Activated CD8-positive, alpha-beta T cell treated with anti-CD3 and anti-CD28 coated beads, Interleukin-2, amount 10 ng/mL, durations not matched to agents 7 days and 5 days (primary cell): ENCODE measurements around the gene ZNF799. TPM values are rescaled to one million over a fixed set of nuclear protein-coding genes. Genes with fewer than 3 reads are reported as not detected.
"Not testable (repeated sequence)": the region's sequence is repeated elsewhere in the genome, so short reads cannot be mapped to it uniquely, and the experiment has no call there.

ENCODE experiments used
- ATAC-seq: fragments of 150-1000 bp; cut with Tn5 transposase; one replicate; pipeline ENCODE4 v1.10.0; 2021; ENCODE audit warnings: moderate library complexity
- CTCF ChIA-PET: fragments of 350-600 bp; sonication (Branson Sonifier 250); formaldehyde crosslinking; loops from one replicate; lab custom pipeline; 2021; ENCODE audit warnings: antibody characterized with exemption; lab: Charles Lee
- POLR2A ChIA-PET: fragments of 350-600 bp; sonication (Branson Sonifier 250); formaldehyde crosslinking; loops from one replicate; lab custom pipeline; 2021; ENCODE audit warnings: antibody characterized with exemption; lab: Charles Lee
- DNase-seq: peaks from one replicate; pipeline ENCODE4 v3.0.0-alpha.2; 2020
- H3K27ac Mint-ChIP-seq: one replicate; pipeline ENCODE4 v1.8.0; 2021; ENCODE audit warnings: mild to moderate bottlenecking, mixed read lengths
- H3K27me3 Mint-ChIP-seq: one replicate; pipeline ENCODE4 v1.8.0; 2021; ENCODE audit warnings: low read depth, mixed read lengths
- H3K36me3 Mint-ChIP-seq: one replicate; pipeline ENCODE4 v1.8.0; 2021; ENCODE audit warnings: low read depth, mixed read lengths
- H3K4me1 Mint-ChIP-seq: one replicate; pipeline ENCODE4 v1.8.0; 2021; ENCODE audit warnings: low read depth, mixed read lengths
- H3K4me3 Mint-ChIP-seq: one replicate; pipeline ENCODE4 v1.8.0; 2021; ENCODE audit warnings: mild to moderate bottlenecking, mixed read lengths
- H3K9me3 Mint-ChIP-seq: one replicate; pipeline ENCODE4 v1.8.0; 2022; ENCODE audit warnings: mixed read lengths; ENCODE audit not compliant: insufficient read depth
- total RNA-seq, 2 experiments: library from RNA; stranded (reverse); gene quantifications; one replicate each; pipeline ENCODE4 v1.2.3, GENCODE V29; 2021

The ZNF799 gene
- total RNA-seq, result 1 to 10 TPM; 4.5 to 4.7 TPM

- DNase-seq, result peak; percentile 92
- peak within 1 kb of the TSS; percentile 82 for H3K27ac Mint-ChIP-seq
- ChIA-PET CTCF (interaction anchor here (1.2 kb wide), 1 partner anchor 95 kb away, joined by 3 read pairs; no protein-coding TSS in a partner anchor), POLR2A (interaction anchor here (0.6 kb wide), 1 partner anchor 337 kb away, joined by 4 read pairs; no protein-coding TSS in a partner anchor)
- no peaks in the 10 kb centered on the region for H3K27me3 Mint-ChIP-seq
- peaks cover 9% of the 10 kb centered on the region for H3K4me1 Mint-ChIP-seq
- peaks cover 37% of the 10 kb centered on the region for H3K9me3 Mint-ChIP-seq
- peak; percentile 97 for ATAC-seq
- peak within 1 kb of the TSS; percentile 90 for H3K4me3 Mint-ChIP-seq
- H3K36me3 Mint-ChIP-seq, result peaks cover 22% of the 10 kb centered on the region
These were observed at the start of gene ZNF799 for GRCh38 chr19:12400633-12401502. Gene ZNF799 (minus strand): TSS chr19:12401271. CDS start chr19:12401070, 201 bp downstream.

- CTCF ChIA-PET, result no interaction called here
- Mint-ChIP-seq H3K4me3 (no peak overlapping the region), H3K36me3 (peaks cover 3% of the 10 kb centered on the region), H3K9me3 (peaks cover 27% of the 10 kb centered on the region), H3K27me3 (no peaks in the 10 kb centered on the region), H3K4me1 (no peaks in the 10 kb centered on the region), H3K27ac (no peak overlapping the region)
- POLR2A ChIA-PET, result no interaction called here
- ATAC-seq (no peak), DNase-seq (no peak)
These were observed 49.8 kb upstream of the ZNF799 start for GRCh38 chr19:12450844-12451243.

GRCh38 chr19:12448808-12449207 lies 47.7 kb upstream of the ZNF799 start:
- POLR2A ChIA-PET, result no interaction called here
- ATAC-seq, result no peak

GRCh38 chr19:12440541-12441316 lies 39.7 kb upstream of the ZNF799 start, which contains the start of gene ZNF443:
Gene ZNF443 (minus strand): TSS chr19:12441021. CDS start chr19:12440914, 107 bp downstream.
- CTCF ChIA-PET, result interaction anchor here (0.5 to 0.9 kb wide), 2 partner anchors 55 to 420 kb away, joined by 3 read pairs; no protein-coding TSS in a partner anchor
- H3K4me1 Mint-ChIP-seq, result peaks cover 9% of the 10 kb centered on the region
- DNase-seq (peak; percentile 99), ATAC-seq (peak; percentile 98)
- POLR2A ChIA-PET, result interaction anchor here (0.5 to 1.1 kb wide), 5 partner anchors 41 to 1113 kb away, joined by 3 to 5 read pairs (median 3); partner anchors contain the start of genes ZNF44 and ZNF563
- peak within 1 kb of the TSS; percentile 87 for H3K27ac Mint-ChIP-seq
- peak within 1 kb of the TSS; percentile 99 for H3K4me3 Mint-ChIP-seq
- H3K36me3 Mint-ChIP-seq, result peaks cover 18% of the 10 kb centered on the region
- H3K9me3 Mint-ChIP-seq, result peaks cover 28% of the 10 kb centered on the region
- no peaks in the 10 kb centered on the region for H3K27me3 Mint-ChIP-seq

More at GRCh38 chr19:12448808-12449207, 47.7 kb upstream of the ZNF799 start:
- Mint-ChIP-seq H3K36me3 (peaks cover 3% of the 10 kb centered on the region), H3K9me3 (peaks cover 36% of the 10 kb centered on the region), H3K27ac (no peak overlapping the region), H3K27me3 (no peaks in the 10 kb centered on the region), H3K4me1 (no peaks in the 10 kb centered on the region), H3K4me3 (no peak overlapping the region)
- no peak for DNase-seq
- CTCF ChIA-PET, result no interaction called here

- Mint-ChIP-seq H3K4me3 (peak overlapping the region; percentile 99), H3K36me3 (peaks cover 22% of the 10 kb centered on the region), H3K27ac (peak overlapping the region; percentile 80), H3K9me3 (peaks cover 31% of the 10 kb centered on the region)
- H3K4me1 Mint-ChIP-seq, POLR2A ChIA-PET, H3K27me3 Mint-ChIP-seq, CTCF ChIA-PET: not testable (repeated sequence)
- DNase-seq (peak; percentile 60), ATAC-seq (peak; percentile 5)
These were observed 38.8 kb upstream of the ZNF799 start for GRCh38 chr19:12439686-12440540.

- H3K27me3 Mint-ChIP-seq, DNase-seq, H3K27ac Mint-ChIP-seq, CTCF ChIA-PET, H3K4me1 Mint-ChIP-seq, H3K4me3 Mint-ChIP-seq, ATAC-seq, POLR2A ChIA-PET: not testable (repeated sequence)
- H3K9me3 Mint-ChIP-seq, result peaks cover 35% of the 10 kb centered on the region
- peaks cover 67% of the 10 kb centered on the region for H3K36me3 Mint-ChIP-seq
These were observed 29.7 kb upstream of the ZNF799 start for GRCh38 chr19:12430726-12431299.

GRCh38 chr19:12425888-12426274 lies 24.8 kb upstream of the ZNF799 start:
- ChIA-PET POLR2A (no interaction called here), CTCF (no interaction called here)

GRCh38 chr19:12425236-12425887 lies 24.3 kb upstream of the ZNF799 start:
- POLR2A ChIA-PET, result no interaction called here
- H3K4me3 Mint-ChIP-seq, result no peak overlapping the region
- H3K36me3 Mint-ChIP-seq, result peaks cover 62% of the 10 kb centered on the region
- H3K27me3 Mint-ChIP-seq, result no peaks in the 10 kb centered on the region
- H3K4me1 Mint-ChIP-seq, result no peaks in the 10 kb centered on the region
- CTCF ChIA-PET, result no interaction called here
- ATAC-seq (no peak), DNase-seq (no peak)
- H3K27ac Mint-ChIP-seq, result no peak overlapping the region
- peaks cover 21% of the 10 kb centered on the region for H3K9me3 Mint-ChIP-seq

More at GRCh38 chr19:12425888-12426274, 24.8 kb upstream of the ZNF799 start:
- peaks cover 62% of the 10 kb centered on the region for H3K36me3 Mint-ChIP-seq
- H3K27me3 Mint-ChIP-seq, result no peaks in the 10 kb centered on the region
- no peak overlapping the region for H3K4me3 Mint-ChIP-seq
- DNase-seq (no peak), ATAC-seq (no peak)
- H3K9me3 Mint-ChIP-seq, result peaks cover 24% of the 10 kb centered on the region
- no peak overlapping the region for H3K27ac Mint-ChIP-seq
- H3K4me1 Mint-ChIP-seq, result no peaks in the 10 kb centered on the region

GRCh38 chr19:12417273-12417672 lies 16.2 kb upstream of the ZNF799 start:
- H3K4me3 Mint-ChIP-seq, H3K4me1 Mint-ChIP-seq, POLR2A ChIA-PET, DNase-seq, CTCF ChIA-PET, H3K27me3 Mint-ChIP-seq, ATAC-seq, H3K27ac Mint-ChIP-seq: not testable (repeated sequence)
- peaks cover 40% of the 10 kb centered on the region for H3K36me3 Mint-ChIP-seq
- H3K9me3 Mint-ChIP-seq, result peaks cover 42% of the 10 kb centered on the region

- no peaks in the 10 kb centered on the region for H3K27me3 Mint-ChIP-seq
- no peak for ATAC-seq
- H3K4me1 Mint-ChIP-seq, result no peaks in the 10 kb centered on the region
- no peak overlapping the region for H3K27ac Mint-ChIP-seq
- DNase-seq, result no peak
- CTCF ChIA-PET, result no interaction called here
- peaks cover 20% of the 10 kb centered on the region for H3K9me3 Mint-ChIP-seq
- no peak overlapping the region for H3K4me3 Mint-ChIP-seq
- H3K36me3 Mint-ChIP-seq, result peaks cover 10% of the 10 kb centered on the region
- POLR2A ChIA-PET, result no interaction called here
These were observed 10.8 kb upstream of the ZNF799 start for GRCh38 chr19:12411893-12412292.
